A673 (cell line): ENCODE data around the gene VEGFB. TPM values are rescaled to one million over a fixed set of nuclear protein-coding genes. Genes with fewer than 3 reads are reported as not detected.

ENCODE experiments used
- BruUV-seq: library from RNA; stranded (reverse); fragments of 400-500 nt; replicated peaks from 2 replicates; lab custom pipeline; 2021; lab: Mats Ljungman, UMichigan
- CTCF ChIA-PET: fragments of 300-600 bp; sonication (Branson Sonifier 250); formaldehyde crosslinking; loops from one replicate; lab custom pipeline; 2022; ENCODE audit warnings: antibody characterized with exemption; lab: Charles Lee
- POLR2A ChIA-PET: fragments of 300-600 bp; sonication (Branson Sonifier 250); formaldehyde crosslinking; loops from one replicate; lab custom pipeline; 2022; ENCODE audit warnings: antibody characterized with exemption; ENCODE audit not compliant: low non-redundant PET; lab: Charles Lee
- DNase-seq: peaks from one replicate; pipeline ENCODE4 v3.0.0-alpha.2; 2015; ENCODE audit warnings: low spot score
- H3K27ac ChIP-seq: fragments of 200-600 bp; sonication (generic); 2 replicates; pipeline ENCODE4 v1.5.1; 2016; ENCODE audit warnings: mixed run types, low read depth, mild to moderate bottlenecking, mixed read lengths, antibody characterized with exemption, low read length; ENCODE audit not compliant: poor library complexity, severe bottlenecking
- H3K27me3 ChIP-seq: fragments of 200-600 bp; sonication (generic); replicated peaks from 2 replicates; pipeline ENCODE4 v1.6.1; 2017; ENCODE audit warnings: mixed run types, low read depth, mild to moderate bottlenecking, mixed read lengths, antibody characterized with exemption, low read length; ENCODE audit not compliant: insufficient read depth, poor library complexity
- H3K36me3 ChIP-seq: fragments of 200-600 bp; sonication (generic); 2 replicates; pipeline ENCODE4 v1.6.1; 2016; ENCODE audit warnings: mixed run types, mild to moderate bottlenecking, mixed read lengths, antibody characterized with exemption, low read length; ENCODE audit not compliant: insufficient read depth, poor library complexity, severe bottlenecking
- H3K4me1 ChIP-seq: fragments of 200-600 bp; sonication (generic); 2 replicates; pipeline ENCODE4 v1.6.1; 2017; ENCODE audit warnings: mixed run types, mild to moderate bottlenecking, mixed read lengths, antibody characterized with exemption, low read length; ENCODE audit not compliant: insufficient read depth, poor library complexity, severe bottlenecking
- H3K4me3 ChIP-seq: fragments of 200-600 bp; sonication (generic); 2 replicates; pipeline ENCODE4 v1.5.1; 2016; ENCODE audit warnings: low read depth, mixed run types, mild to moderate bottlenecking, mixed read lengths, low read length; ENCODE audit not compliant: poor library complexity, severe bottlenecking
- H3K9me3 ChIP-seq: fragments of 200-600 bp; sonication (generic); 2 replicates; pipeline ENCODE4 v1.6.1; 2016; ENCODE audit warnings: mixed run types, low read depth, mild to moderate bottlenecking, mixed read lengths, antibody characterized with exemption, low read length; ENCODE audit not compliant: poor library complexity, severe bottlenecking
- CTCF ChIP-seq: fragments of 300-800, 200-600 bp; sonication (generic); conservative IDR thresholded peaks from 2 replicates; pipeline ENCODE4 v1.5.1; 2017; ENCODE audit warnings: low read depth, mild to moderate bottlenecking, antibody characterized with exemption, low read length, moderate library complexity, mixed read lengths
- EZH2 ChIP-seq: fragments of 200-600 bp; sonication (generic); IDR thresholded peaks from 2 replicates; pipeline ENCODE4 v1.6.1; 2017; ENCODE audit warnings: borderline replicate concordance, low read depth, mild to moderate bottlenecking, mixed read lengths, antibody characterized with exemption, low read length; ENCODE audit not compliant: poor library complexity, severe bottlenecking
- intact Hi-C: fragments of 100-400 bp; cut with micrococcal nuclease; formaldehyde crosslinking; loops from one replicate; pipeline ENCODE4 v1.10.0; 2022; ENCODE audit not compliant: unreplicated experiment
- total RNA-seq: library from RNA; stranded (reverse); gene quantifications from 2 replicates; pipeline ENCODE4 v1.2.3, GENCODE V29; 2021

Gene VEGFB
- total RNA-seq, 1 experiment from 2014 or later, result 93.3 TPM

- no peak for DNase-seq
- ChIA-PET POLR2A (no interaction called here), CTCF (no interaction called here)
- no peak overlapping the region for H3K27ac ChIP-seq
- no peaks in the 10 kb centered on the region for H3K9me3 ChIP-seq
- no peaks in the 10 kb centered on the region for H3K27me3 ChIP-seq
- no peak overlapping the region for H3K4me3 ChIP-seq
- TF ChIP-seq CTCF, result no peak
- TF ChIP-seq EZH2, result no peak
- peaks cover 9% of the 10 kb centered on the region for H3K4me1 ChIP-seq
- intact Hi-C loops, result no loop called here
- H3K36me3 ChIP-seq, result peaks cover 42% of the 10 kb centered on the region
- BruUV-seq, result no TSS peak
These were observed 32.0 kb downstream of the VEGFB start for GRCh38 chr11:64266339-64266738.

GRCh38 chr11:64267207-64267945, 33.0 kb downstream of the VEGFB start:
- intact Hi-C loops, result no loop called here
- TF ChIP-seq EZH2 (no peak), CTCF (no peak)
- Histone ChIP-seq H3K4me1 (peaks cover 16% of the 10 kb centered on the region), H3K9me3 (no peaks in the 10 kb centered on the region), H3K36me3 (peaks cover 33% of the 10 kb centered on the region), H3K27me3 (no peaks in the 10 kb centered on the region), H3K27ac (no peak overlapping the region), H3K4me3 (no peak overlapping the region)
- no peak for DNase-seq
- BruUV-seq, result no TSS peak
- ChIA-PET CTCF (interaction anchor here (0.6 kb wide), 2 partner anchors 16 to 377 kb away, joined by 4 to 8 read pairs; no protein-coding TSS in a partner anchor), POLR2A (interaction anchor here (0.7 kb wide), 1 partner anchor 57 kb away, joined by 3 read pairs; no protein-coding TSS in a partner anchor)

- no peak for TF ChIP-seq CTCF
- TF ChIP-seq EZH2, result no peak
- peaks cover 16% of the 10 kb centered on the region for H3K4me1 ChIP-seq
- POLR2A ChIA-PET, result no interaction called here
These were observed 33.9 kb downstream of the VEGFB start for GRCh38 chr11:64268025-64268892.

More at GRCh38 chr11:64268025-64268892, 33.9 kb downstream of the VEGFB start:
- Histone ChIP-seq H3K27ac (peak overlapping the region; percentile 94), H3K36me3 (peaks cover 25% of the 10 kb centered on the region), H3K27me3 (no peaks in the 10 kb centered on the region), H3K9me3 (no peaks in the 10 kb centered on the region), H3K4me3 (peak overlapping the region; percentile 78)
- CTCF ChIA-PET, result interaction anchor here (1.7 kb wide), 1 partner anchor 87 kb away, joined by 4 read pairs; no protein-coding TSS in a partner anchor
- intact Hi-C loops, result no loop called here
- peak; percentile 47 for DNase-seq
- BruUV-seq, result no TSS peak
